GM12864 (cell line): Measurements from ENCODE around the gene SLC16A10.

ENCODE experiments used
- DNase-seq: peaks from one replicate; pipeline ENCODE4 v3.0.0-alpha.2; 2011; ENCODE audit warnings: low read depth
- H3K4me3 ChIP-seq: 2 replicates; pipeline ENCODE4 v1.5.1; 2011; ENCODE audit warnings: mild to moderate bottlenecking, low read depth, low read length, control low read depth
- CTCF ChIP-seq: IDR thresholded peaks from 2 replicates; pipeline ENCODE4 v1.5.1; 2011; ENCODE audit warnings: low read depth, mild to moderate bottlenecking, moderate library complexity, low read length, control low read depth, inconsistent platforms; ENCODE audit errors: missing control alignments

SLC16A10 gene

GRCh38 chr6:111270121-111270520 is 182.8 kb downstream of the SLC16A10 start:
- no peak for DNase-seq
- H3K4me3 ChIP-seq, result no peak overlapping the region
- no peak for TF ChIP-seq CTCF

GRCh38 chr6:111274593-111275217 is 187.4 kb downstream of the SLC16A10 start:
- H3K4me3 ChIP-seq, result no peak overlapping the region
- TF ChIP-seq CTCF, result no peak
- DNase-seq, result no peak

- DNase-seq, result no peak
- H3K4me3 ChIP-seq, result no peak overlapping the region
- TF ChIP-seq CTCF, result no peak
These were observed 189.0 kb downstream of the SLC16A10 start for GRCh38 chr6:111276335-111276734.

- no peak overlapping the region for H3K4me3 ChIP-seq
- DNase-seq, result no peak
These were observed 189.4 kb downstream of the SLC16A10 start for GRCh38 chr6:111276736-111277135.

GRCh38 chr6:111277819-111278218 is 190.5 kb downstream of the SLC16A10 start:
- no peak for TF ChIP-seq CTCF
- no peak overlapping the region for H3K4me3 ChIP-seq
- no peak for DNase-seq

More at GRCh38 chr6:111276736-111277135, 189.4 kb downstream of the SLC16A10 start:
- TF ChIP-seq CTCF, result no peak

- H3K4me3 ChIP-seq, result no peak overlapping the region
- TF ChIP-seq CTCF, result no peak
- no peak for DNase-seq
These were observed 191.4 kb downstream of the SLC16A10 start for GRCh38 chr6:111278731-111279130.

- H3K4me3 ChIP-seq, result no peak overlapping the region
- DNase-seq, result no peak
- no peak for TF ChIP-seq CTCF
These were observed 193.2 kb downstream of the SLC16A10 start for GRCh38 chr6:111280445-111280955.
